Measurements from ENCODE around the gene CDK15. TPM values are rescaled to one million over a fixed set of nuclear protein-coding genes. Genes with fewer than 3 reads are reported as not detected.
A peak's percentile ranks its signal among the peaks of the same experiment; 100 is the strongest.

Gene CDK15
- total and polyA plus RNA-seq, 9 of the 15 experiments (the other 6 are each of a cell fraction or from before 2014, with no cell fraction given): not detected

DNA sequence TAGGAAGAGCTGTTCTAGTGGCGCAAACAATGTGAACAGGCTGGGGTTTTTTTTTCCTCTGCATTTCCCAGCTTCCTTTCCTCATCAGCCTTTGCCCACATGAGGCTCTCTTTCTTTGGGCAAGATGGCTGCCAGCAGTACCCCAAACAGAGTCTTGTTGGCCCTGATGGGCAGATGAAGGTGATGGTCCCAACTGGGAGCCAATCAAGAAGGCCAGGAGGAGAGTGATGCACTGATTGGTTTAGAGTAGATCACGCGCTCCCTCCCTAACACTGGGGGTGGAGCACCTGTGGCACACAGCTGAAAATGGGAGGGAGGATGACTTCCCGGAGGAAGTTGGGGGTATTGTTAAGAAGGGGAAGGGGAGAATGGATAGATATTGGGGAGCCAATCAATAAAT, 131.0 kb downstream of the CDK15 start:
- CTCF ChIA-PET (ENCODE audit: low intra/inter-chr PET ratio): no interaction called here
- peaks cover 0 to 22% of the 10 kb centered on the region in 2 experiments; a peak in 4 of 5 replicates for H3K27me3 ChIP-seq (ENCODE audit: control insufficient read depth in 2 of 2, insufficient read depth in 2 of 2, low read length in 2 of 2)
- no peaks in the 10 kb centered on the region for H3K9me1 ChIP-seq (ENCODE audit: control insufficient read depth, insufficient read depth, low read length)
- no peak overlapping the region for H3K4me2 ChIP-seq (ENCODE audit: insufficient read depth, low read length)
- H3K9me3 ChIP-seq (replicated peaks; ENCODE audit: control insufficient read depth, insufficient read depth, low read depth, low read length): no peaks in the 10 kb centered on the region
- ATAC-seq (0 out of 3 replicates have a peak, but pooled peaks have one; percentile 47), FAIRE-seq (no peak), DNase-seq (ENCODE audit: extremely low read depth in 1 of 4, low spot score in 3 of 4) (peak in 2 of 4 experiments; percentile 4 to 18)
- no peaks in the 10 kb centered on the region for H3K36me3 ChIP-seq (ENCODE audit: control insufficient read depth, insufficient read depth, low read length)
- POLR2A ChIA-PET: interaction anchor here (0.6 kb wide), 1 partner anchor 1119 kb away, joined by 4 read pairs; no protein-coding TSS in a partner anchor
- H4K20me1 ChIP-seq (replicated peaks; ENCODE audit: control insufficient read depth, insufficient read depth, low read length): no peaks in the 10 kb centered on the region
- H3K4me1 ChIP-seq (replicated peaks in 1 of 2; ENCODE audit: control insufficient read depth in 2 of 2, insufficient read depth in 2 of 2, low read length in 2 of 2): no peaks in the 10 kb centered on the region
- no peaks in the 10 kb centered on the region for H3K79me2 ChIP-seq (ENCODE audit: control insufficient read depth, insufficient read depth, low read length)
- intact Hi-C loops (cut with micrococcal nuclease): no loop called here
- 0% methylated on average over 4 of the region's 4 CpGs for WGBS (ENCODE audit: insufficient coverage, low coverage, missing lambda C conversion rate)
- no TSS peak for BruUV-seq (replicated peaks)
- H3K27ac ChIP-seq (ENCODE audit: extremely low read depth, low read depth, low read length): no peak overlapping the region
- TF ChIP-seq NFYB (IDR thresholded peaks at IDR 0.05; ENCODE audit: extremely low read depth, insufficient read length) (peak; percentile 8), PURB (CRISPR knock-in tag; IDR thresholded peaks at IDR 0.05; ENCODE audit: low read depth) (no peak)
- TF ChIP-seq, protein P1, sequence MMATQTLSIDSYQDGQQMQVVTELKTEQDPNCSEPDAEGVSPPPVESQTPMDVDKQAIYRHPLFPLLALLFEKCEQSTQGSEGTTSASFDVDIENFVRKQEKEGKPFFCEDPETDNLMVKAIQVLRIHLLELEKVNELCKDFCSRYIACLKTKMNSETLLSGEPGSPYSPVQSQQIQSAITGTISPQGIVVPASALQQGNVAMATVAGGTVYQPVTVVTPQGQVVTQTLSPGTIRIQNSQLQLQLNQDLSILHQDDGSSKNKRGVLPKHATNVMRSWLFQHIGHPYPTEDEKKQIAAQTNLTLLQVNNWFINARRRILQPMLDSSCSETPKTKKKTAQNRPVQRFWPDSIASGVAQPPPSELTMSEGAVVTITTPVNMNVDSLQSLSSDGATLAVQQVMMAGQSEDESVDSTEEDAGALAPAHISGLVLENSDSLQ (IDR thresholded peaks at IDR 0.05): peak; percentile 5; the same call in 1 of the 2 replicates
- TF ChIP-seq, protein P2, sequence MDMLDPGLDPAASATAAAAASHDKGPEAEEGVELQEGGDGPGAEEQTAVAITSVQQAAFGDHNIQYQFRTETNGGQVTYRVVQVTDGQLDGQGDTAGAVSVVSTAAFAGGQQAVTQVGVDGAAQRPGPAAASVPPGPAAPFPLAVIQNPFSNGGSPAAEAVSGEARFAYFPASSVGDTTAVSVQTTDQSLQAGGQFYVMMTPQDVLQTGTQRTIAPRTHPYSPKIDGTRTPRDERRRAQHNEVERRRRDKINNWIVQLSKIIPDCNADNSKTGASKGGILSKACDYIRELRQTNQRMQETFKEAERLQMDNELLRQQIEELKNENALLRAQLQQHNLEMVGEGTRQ (CRISPR knock-in tag; IDR thresholded peaks at IDR 0.05): peak; percentile 40; the same call in 1 of the 2 replicates
- H3K4me3 ChIP-seq: no peak overlapping the region
- H2AFZ ChIP-seq (ENCODE audit: low read depth, low read length): no peak overlapping the region
- H3K9ac ChIP-seq (ENCODE audit: insufficient read depth in 1 of 2, low read depth in 2 of 2, low read length in 2 of 2): no peak overlapping the region
- in situ Hi-C loops (cut with MboI): no loop called here

All from K562 (cell line).